ENCODE results near the gene RIBC2.

RIBC2 gene

DNA sequence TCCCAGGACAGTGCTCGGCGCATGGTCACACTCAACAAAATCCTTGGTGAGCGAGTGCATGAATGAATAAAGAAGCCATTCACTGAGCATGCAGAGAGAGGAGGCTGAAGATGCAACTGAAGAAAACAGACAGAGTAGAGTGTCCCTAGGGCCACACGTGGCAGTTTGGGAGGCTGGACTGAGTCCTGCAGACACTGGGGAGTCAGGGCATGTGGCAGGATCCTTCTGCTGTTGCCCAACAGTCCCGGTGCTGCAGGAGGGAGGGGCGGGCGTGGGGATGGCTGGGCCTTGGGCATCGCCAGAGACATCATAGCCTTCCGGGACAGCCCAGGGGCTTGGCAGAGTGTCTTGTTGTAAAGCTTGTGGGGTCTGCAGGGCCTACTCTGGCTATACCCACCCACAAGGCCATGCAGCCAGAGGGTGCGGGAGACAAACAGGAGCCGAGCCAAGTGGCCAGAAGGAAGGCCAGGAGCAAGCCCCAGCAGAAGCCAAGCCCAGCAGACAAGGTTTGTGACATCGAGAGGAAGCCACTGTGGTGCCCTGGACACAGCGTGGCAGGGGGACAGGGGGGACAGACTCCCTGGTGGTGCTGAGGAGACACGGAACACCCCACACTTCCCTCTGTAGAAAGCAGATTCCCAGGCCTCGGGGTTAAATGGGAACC lies 62.5 kb downstream of the RIBC2 start:
- no peak for DNase-seq

GRCh38 chr22:45476814-45477213 lies 63.3 kb downstream of the RIBC2 start:
- no peak for DNase-seq

- no peak for DNase-seq
Measured at GRCh38 chr22:45477366-45478107, 64.0 kb downstream of the RIBC2 start.

DNA sequence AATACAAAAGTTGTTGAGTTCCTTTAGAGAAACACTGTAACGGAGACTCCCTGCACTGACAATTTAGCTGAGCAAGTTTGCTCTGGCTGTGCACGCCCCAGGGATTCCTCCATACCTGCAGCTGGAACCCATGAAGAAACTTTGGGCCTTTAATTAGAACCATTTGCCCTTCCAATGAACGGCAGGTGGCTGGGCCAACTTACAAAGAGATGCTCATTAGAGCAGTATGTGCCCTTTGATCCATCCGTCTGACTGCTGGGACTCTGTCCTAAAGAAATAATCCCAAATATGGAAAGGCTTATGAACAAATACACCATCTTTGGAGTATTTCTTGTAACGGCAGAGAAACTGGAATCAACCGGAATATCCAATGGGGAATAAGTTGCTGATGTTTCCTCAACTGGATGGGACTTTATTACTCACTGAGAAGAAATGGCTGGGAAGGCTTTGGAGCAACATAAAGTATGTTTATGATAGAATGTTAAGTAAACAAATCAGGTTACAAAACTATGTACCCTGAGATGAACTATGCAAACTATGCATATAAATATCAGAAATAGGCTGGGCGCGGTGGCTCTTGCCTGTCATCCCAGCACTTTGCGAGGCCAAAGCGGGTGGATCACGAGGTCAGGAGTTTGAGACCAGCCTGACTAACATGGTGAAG lies 64.7 kb downstream of the RIBC2 start:
- no peak for DNase-seq

GRCh38 chr22:45480717-45481116 lies 67.2 kb downstream of the RIBC2 start:
- no peak for DNase-seq

DNA sequence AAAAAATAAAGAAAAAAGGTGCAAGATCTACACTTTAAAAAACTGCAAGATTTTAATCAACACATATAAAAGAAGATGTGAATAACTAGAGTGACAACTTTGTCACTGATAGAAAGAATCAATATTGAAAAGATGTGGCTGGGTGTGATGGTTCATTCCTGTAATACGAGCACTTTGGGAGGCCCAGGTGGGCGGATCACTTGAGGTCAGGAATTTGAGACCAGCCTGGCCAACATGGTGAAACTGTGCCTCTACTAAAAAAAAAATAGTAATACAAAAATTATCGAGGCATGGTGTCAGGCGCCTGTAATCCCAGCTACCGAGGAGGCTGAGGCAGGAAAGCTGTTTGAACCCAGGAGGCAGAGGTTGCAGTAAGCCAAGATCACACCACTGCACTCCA lies 68.2 kb downstream of the RIBC2 start:
- no peak for DNase-seq
